ENCODE results near the gene FRRS1.

DNA sequence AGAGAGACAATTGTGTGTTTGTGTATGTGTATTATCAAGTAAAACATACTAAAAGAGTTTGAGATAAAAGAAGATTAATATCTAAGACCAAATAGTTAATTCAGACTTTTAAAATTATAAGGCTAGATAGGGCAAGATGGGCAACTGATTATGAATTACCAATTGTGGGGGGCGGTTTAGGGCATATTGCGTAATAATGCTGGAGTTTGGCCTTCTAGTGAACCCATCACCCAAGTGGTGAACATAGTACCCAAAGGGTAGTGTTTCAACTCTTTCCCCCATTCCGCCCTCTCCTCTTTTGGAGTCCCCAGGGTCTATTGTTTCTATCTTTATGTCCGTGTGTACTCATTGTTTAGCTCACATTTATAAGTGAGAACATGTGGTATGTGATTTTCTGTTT is 55.4 kb downstream of the FRRS1 start:
- TF ChIP-seq, protein P1, sequence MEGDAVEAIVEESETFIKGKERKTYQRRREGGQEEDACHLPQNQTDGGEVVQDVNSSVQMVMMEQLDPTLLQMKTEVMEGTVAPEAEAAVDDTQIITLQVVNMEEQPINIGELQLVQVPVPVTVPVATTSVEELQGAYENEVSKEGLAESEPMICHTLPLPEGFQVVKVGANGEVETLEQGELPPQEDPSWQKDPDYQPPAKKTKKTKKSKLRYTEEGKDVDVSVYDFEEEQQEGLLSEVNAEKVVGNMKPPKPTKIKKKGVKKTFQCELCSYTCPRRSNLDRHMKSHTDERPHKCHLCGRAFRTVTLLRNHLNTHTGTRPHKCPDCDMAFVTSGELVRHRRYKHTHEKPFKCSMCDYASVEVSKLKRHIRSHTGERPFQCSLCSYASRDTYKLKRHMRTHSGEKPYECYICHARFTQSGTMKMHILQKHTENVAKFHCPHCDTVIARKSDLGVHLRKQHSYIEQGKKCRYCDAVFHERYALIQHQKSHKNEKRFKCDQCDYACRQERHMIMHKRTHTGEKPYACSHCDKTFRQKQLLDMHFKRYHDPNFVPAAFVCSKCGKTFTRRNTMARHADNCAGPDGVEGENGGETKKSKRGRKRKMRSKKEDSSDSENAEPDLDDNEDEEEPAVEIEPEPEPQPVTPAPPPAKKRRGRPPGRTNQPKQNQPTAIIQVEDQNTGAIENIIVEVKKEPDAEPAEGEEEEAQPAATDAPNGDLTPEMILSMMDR (IDR thresholded peaks at IDR 0.05), result no peak
- no peak for TF ChIP-seq POLR2A (IDR thresholded peaks at IDR 0.05)
